ENCODE results near the gene TERF2IP.

The TERF2IP gene, protein sequence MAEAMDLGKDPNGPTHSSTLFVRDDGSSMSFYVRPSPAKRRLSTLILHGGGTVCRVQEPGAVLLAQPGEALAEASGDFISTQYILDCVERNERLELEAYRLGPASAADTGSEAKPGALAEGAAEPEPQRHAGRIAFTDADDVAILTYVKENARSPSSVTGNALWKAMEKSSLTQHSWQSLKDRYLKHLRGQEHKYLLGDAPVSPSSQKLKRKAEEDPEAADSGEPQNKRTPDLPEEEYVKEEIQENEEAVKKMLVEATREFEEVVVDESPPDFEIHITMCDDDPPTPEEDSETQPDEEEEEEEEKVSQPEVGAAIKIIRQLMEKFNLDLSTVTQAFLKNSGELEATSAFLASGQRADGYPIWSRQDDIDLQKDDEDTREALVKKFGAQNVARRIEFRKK

DNA sequence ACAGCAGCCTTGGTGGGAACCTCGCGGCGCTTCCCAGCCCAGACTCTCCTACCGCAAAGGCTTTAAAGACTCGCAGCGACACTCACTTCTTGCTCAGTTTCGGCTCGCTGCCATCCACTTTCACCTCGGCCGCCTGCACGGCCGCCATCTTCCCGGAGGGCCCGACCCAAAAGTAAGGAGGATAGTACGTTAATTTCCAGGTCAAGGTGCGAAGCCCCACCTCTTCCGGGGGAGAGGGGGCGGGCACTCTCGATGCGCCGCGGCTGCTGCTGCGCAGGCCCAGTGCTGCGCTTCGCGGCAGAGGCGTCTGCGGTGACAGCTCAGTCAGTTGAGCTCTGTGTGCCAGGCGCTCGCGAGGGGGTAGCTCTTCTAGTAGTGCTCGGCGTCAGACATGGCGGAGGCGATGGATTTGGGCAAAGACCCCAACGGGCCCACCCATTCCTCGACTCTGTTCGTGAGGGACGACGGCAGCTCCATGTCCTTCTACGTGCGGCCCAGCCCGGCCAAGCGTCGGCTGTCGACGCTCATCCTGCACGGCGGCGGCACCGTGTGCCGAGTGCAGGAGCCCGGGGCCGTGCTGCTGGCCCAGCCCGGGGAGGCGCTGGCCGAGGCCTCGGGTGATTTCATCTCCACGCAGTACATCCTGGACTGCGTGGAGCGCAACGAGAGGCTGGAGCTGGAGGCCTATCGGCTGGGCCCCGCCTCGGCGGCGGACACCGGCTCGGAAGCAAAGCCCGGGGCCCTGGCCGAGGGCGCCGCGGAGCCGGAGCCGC lies at the start of gene TERF2IP, which contains the start of gene KARS1:
Gene TERF2IP, plus strand, starts transcription at position 282 of the 773 bp plus-strand sequence. Its CDS starts 110 bp downstream, at position 392.
Gene KARS1, minus strand, starts transcription at position 174 of the 773 bp plus-strand sequence. Its CDS starts 26 bp downstream, at position 148.
- peak; percentile 77 to 92 for DNase-seq

DNA sequence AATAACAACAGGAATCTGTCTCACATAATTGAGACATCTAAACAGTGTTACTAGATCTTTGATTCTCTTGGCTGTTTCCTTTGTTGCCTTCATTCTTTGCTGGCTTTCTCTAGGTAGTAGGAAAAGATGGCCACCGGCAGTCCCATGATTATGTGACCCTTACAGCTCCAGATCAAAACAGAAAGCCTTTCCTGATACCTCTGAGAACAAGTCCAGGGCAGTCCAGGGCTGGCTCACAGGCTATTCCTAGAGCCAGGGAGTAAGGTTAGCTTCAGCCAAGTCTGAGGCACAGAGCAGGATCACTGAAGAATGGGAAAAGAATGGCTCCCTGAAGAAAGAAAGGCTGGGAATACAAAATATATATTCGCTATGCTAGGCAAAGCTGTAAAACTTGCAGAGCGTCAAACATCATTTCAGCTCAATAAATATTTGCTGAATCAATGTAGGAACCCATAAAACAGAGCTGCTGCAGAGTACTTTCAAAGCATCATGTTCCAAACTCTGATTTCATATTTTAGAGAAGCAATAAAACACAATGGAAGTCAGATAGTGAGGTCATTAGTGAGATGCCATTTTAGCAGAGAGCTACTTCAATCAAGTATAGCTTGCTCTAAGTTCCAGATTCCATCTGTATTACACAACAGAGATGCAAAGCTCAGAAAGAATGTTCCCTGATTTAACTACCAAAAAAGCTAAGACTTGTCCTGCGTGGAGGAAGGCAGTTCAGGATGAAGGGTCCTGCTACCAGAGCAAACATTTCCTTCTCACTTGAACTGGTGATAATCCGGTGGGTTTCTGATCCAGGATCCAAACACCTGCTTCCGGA lies 47.9 kb upstream of the TERF2IP start:
- no peak for DNase-seq

DNA sequence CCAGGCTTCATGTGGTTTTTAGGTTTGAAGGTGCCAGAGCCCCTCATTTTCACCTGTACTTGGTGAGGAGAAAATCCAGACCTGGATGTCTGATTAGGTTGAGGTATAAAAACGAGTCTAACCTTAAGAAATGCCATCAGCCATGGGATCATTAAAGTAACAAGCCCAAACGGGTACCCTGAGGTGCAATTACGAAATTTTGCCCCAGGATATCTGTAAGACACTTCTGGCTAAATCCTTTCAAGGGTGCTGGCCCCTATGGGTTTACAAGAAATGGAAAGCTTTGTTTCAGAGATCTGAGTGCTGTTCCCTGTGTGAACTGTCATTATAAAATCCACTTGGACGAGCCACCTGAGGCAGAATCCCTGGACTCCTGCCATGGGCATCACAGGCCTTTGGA lies 44.3 kb upstream of the TERF2IP start:
- DNase-seq: no peak

DNA sequence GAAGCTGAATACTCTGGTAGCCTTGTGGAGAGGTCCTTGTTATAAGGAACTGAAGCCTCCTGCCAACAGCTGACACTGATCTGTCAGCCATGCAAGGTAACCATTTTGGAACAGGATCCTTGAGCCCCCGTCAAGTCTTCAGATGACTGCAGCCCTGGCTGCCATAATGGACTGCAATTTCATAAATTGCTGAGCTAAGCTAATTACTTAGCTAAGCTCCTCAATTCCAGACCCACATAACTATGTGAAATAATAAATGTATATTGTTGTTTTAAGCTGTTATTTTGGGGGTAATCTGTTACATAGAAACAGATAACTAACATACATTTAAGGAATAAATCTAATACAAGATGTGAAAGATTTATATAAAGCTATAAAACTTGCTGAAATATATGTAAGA lies 41.1 kb upstream of the TERF2IP start:
- DNase-seq: no peak

DNA sequence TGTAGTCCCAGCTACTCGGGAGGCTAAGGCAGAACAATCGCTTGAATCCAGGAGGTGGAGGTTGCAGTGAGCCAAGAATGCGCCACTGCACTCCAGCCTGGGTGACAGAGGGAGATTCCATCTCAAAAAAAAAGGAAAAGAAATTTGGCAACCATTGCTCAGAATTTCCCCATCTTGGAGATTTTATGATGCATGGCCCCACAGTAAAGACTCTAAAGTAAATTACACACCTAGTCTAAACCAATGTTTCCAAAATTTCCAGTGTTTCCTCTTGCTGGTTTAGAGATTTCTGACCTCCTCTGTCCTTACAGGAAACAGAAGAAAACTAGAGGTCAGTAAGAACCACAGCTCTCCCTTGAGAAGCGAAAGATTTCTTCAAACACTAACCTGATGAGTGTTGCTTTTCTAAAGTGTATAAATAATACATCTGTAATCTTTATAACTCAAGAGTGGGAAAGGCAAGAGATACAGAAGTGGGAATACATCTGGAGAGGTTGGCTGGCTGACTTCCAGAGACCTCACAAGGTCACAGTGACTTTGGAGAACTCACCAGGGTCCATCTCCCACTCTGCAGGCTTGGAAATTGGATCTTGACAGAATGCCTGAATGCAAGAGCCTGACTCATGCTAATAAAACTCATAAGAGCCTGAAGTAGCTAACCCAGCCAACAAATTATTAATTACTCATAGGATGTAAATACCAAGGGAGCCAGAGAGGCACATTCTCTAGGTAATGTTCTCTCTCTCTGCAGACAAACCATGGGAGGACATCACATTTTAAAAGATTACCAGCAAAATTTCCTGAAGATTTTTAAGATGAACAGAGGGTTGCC lies 33.3 kb upstream of the TERF2IP start:
- no peak for DNase-seq

DNA sequence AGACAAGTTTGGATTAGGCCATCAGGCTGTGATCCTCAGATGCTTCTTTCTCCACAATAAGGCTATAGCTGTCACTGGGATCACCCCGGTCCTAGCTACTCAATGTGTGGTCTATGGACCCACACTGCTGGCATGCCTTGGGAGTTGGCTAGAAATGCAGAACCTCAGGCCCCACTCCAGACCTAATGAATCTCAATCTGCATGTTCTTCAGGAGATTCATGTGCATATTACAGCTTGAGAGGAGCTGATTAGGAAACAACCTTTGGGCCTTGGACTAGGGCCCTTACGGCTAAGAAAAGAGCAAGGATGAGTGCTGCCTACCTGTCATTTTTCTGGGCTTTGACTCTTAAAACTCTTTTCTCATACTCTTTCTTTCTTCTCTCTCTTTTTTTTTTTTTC lies 32.0 kb upstream of the TERF2IP start:
- DNase-seq: no peak

DNA sequence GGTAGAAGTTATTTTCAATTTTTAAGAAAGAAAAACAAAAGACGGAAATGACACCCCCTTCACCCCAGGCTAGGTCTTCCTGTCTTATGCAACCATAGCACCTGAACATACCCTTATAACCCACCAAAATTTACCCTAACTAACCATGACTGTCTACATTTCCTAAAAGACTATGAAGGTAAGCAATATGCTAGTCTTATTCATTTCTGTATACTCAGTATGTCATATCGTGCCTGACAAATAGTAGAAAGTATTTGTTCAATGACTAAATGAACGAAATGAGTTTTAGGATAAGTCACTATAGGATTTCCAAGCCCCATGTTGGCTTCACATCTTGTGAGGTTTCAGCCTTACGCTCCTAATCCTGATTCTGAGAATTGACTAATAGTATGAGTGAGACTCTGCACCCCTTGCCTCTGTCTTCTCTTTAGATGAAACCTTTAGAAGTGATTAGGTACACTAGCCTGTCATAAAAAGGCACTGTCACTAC lies 31.0 kb upstream of the TERF2IP start:
- DNase-seq: no peak

DNA sequence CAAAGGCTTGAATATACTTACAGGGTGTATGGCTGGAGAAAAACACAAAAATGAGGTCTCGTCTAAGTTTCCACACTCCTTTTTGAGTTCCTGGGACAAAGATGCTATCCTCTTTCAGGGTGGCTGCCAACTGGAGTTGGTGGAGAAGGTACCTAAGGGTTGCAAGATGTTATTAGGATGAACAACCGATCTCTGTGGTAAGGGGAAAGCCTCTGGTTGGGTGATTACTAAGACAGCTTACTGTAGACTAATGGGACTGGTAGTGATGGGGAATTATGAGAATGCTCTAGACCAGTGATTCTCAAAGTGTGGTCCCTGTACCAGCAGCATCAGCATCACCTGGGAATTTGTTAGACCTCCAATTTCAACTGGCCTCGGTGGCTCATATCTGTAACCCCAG lies 30.5 kb upstream of the TERF2IP start:
- no peak for DNase-seq

DNA sequence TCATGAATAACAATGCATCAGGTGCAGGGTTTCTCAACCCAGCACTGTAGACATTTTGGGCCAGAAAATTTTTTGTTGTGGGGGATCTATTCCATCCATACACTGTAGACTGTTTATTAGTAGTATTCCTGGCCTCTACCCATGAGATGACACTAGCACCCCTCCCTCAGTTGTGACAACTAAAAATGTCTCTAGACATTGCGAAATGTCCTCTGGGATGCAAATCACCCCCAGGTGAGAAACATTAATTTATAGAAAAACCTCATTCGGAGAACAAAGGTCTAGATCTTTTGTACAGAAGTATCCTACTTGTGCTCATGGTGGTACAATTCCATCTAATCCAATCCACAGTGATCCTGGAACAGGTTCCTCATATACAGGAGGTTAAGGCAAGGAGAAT lies 28.8 kb upstream of the TERF2IP start:
- DNase-seq: no peak

DNA sequence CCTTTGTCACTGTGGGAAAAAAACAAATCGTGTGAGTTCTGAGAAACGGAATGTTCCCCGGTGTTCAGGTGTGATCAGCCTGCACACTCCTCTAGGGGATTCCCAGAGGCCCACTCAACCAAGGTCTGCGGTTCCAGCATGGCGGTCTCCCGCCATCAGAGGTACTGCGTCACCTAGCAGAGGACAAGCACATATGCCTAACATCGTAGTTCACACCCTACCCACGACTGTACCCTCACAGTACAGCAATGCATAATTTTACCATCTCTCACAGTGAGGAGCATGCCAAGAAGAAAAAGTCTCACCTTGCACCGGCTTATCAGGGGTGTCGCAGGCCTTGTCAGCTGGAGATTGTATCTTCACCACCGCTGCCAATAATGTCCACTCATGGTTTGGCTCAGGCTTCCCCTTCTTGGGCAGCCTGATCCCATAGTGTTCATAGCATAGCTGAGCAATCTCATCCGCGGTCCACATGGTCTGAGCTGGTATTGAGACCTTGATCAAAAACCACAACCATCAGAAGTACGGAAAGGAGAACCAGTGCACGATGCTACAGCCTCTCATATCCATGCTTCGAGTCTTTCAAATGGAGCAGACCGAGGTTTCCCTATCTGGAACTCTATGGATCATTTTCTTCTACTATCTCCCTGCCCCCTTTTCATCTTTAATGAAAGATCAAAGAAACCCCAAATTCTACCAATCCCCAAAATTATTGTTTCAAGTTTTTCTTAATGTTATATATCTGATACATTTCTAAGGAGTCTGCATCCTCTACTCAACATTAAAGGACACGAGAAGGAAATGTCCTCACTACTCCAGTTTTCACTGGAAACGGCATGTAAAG lies 27.0 kb upstream of the TERF2IP start:
- DNase-seq: no peak

DNA sequence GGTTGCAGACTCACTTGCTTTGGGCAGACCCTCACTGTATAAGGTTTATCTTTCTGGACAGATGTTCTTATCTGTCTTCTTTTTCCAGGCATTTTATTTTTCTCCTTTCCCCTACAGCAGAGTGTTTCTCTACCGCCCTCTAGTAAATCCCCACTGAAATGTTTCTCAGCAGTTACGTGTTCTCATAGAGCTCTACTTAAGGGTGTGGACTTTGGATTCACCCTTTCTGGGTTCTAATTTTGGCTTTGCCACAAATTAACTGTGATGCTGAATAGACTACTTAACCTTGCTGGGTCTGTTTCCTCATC lies 26.4 kb upstream of the TERF2IP start:
- peak in 1 of 2 experiments; percentile 12 for DNase-seq

DNA sequence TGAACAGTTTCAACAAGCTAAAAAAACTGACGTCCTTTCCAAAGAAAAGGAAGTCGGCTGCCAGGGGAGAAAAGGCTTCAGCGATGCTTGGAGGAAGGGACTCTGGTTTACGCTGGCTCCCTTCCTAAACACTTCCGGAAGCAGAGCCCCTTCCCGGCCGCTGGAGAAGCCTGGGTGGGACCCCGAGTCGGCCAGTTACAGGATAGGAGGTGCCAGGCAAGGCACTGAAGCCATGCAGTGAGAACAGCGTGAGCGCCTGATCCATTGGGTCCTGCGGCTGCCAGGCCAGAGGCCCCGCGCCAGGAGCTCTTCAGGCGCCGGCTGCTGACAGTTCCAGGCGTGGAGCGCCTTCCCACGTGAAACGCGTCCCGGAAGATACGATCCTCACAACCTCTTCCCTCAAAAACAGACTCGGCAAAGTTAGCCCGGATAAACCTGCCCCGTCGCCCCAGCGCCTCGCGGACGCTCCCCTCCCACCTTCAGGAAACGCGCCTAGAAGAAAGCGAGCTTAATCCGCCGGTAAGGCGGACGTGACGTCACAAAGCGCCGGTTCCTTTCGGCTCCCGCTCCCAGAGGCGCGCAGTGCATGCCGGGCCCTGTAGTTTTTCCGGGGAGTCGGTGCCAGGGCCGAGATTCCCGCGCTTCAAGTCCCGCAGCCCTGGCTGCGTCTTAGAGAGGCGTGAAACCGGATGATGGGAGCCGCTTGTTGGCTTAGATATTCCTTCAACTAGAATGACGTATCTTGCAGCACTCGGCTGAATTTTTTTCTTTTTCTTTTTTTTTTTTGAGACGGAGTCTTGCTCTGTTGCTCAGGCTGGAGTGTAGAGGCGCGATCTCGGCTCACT lies 24.6 kb upstream of the TERF2IP start, which contains the start of gene ADAT1:
Gene ADAT1, minus strand, starts transcription at position 521 of the 845 bp plus-strand sequence. CDS start 2,482 bp downstream, outside the sequence.
- DNase-seq: peak; percentile 90 to 97

DNA sequence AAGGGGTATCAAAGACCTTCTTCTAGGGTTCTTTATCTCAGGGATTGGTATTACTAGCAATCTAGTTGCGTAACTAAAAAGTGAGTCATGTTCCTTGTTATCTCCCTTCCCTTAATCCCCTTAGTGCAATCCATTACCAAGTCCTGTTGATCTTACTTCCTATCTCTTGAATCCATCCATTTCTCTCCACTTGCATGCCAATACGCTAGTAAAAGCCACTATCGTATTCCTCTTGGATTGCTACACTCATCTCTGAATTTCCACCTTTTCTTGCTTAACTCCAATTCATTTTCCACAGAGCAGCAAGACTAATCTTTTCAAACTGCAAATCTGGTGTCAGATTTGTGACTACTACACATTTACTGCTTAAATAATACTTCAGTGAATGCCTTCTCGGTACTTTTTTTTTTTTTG lies 22.6 kb upstream of the TERF2IP start:
- no peak for DNase-seq

DNA sequence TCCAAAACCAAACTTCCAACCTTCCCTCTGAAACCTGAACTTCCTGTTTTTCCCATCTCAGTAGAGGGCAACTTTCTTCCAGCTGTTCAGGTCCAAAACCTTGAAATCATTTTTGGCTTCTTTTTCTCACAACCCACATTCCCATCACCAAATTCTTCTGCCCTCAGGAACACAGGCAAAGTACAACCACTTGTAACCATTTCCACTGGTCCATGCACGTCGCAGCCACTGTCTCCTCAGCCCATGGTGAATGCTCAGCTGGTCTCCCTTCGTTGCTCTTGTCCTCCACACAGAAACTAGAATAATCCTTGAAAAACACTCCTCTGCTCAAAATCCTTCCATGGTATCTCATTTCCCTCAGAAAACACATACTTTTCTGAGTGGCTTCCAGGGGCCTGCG lies 20.8 kb upstream of the TERF2IP start:
- no peak for DNase-seq

DNA sequence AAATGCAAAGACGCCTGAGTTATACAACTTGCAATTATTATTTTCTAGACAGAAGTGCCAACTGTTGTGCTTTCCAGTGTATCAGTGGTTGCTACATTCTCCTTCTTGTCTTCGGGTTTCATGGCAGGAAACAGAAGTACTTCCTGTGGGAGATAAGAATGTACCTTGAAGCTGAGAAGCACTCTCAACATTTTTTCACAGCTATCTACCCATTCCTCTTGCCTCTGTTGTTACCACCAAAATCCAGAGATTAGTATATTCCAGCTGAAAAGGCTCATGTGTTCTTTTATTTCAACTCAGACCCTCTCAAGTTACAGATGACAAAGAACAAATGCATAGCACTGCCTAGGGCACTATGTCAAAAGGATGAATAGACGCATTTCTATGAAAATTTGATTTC lies 19.7 kb upstream of the TERF2IP start:
- DNase-seq: no peak

DNA sequence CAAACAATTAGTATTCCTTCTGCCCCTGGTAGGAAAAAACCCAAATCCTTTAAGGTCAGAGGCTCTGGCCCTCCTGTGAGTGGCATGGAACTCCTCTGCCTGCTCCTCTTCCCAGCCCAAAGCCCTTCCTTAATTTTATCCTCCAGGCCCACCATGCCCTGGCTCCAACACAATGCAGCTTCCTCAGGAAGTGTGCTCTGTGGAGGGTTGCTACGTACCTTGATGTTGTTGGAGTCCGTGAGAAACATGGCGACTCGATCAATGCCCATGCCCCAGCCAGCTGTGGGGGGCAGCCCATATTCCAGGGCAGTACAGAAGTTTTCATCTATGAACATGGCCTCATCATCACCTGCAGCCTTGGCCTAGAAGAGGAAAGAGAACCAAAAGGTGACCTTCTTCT lies 19.2 kb upstream of the TERF2IP start:
- DNase-seq: no peak

DNA sequence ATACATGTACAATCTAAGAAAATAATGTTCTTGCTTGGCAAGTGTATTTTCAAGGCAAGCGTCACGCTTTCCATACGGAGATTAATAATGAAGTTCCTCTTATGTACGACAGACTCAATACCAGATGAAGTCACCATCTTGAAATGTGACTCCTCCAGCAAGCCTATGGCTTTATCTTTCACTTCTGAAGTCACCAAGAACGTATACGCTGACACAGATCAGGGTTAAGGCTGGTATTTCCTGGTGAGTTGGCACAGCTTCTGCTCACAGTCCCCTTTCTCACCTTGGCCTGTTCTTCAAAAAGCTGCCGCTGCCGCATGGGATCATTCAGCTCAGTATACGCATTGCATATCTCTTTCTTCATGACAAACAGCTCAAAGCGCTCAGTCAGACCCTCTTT lies 18.4 kb upstream of the TERF2IP start:
- DNase-seq: no peak

DNA sequence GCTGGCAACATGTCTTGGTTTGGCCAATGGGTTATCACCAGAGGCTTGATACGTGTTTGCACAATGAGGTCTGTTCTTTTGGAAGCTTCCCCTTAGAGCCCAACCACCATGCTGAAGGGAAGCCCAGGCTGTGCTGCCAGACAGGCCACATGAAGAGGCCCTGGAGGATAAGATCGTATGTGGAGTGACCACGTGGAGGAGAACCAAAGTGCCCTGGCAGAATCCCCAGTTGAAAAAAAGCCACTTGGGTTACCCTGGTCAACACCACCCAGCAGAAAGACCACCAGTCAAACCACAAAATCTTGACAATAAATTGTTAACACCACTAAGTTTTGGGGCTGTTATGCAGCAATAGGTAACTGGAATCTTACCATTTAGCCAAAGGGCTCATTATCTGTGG lies 17.5 kb upstream of the TERF2IP start:
- no peak for DNase-seq

DNA sequence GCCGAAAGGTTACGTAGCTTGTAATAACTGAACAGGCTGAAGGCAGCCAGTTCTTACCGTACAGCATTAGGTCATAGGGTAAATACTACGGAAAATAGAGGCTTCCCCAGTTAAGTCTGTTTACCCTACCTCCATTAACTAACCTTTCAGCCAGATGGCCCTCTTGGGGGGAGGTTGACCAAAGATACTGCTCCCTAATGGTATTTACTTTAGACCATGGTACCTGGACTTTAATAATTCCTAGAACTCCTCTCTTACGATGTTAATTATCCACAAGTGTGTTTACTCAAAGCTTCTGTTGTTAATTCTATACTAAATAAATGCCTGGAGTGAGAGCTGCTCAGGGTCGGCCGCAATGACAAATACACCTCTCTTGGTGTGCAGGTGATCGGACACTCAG lies 14.7 kb upstream of the TERF2IP start:
- DNase-seq: peak in 1 of 2 experiments; percentile 25

DNA sequence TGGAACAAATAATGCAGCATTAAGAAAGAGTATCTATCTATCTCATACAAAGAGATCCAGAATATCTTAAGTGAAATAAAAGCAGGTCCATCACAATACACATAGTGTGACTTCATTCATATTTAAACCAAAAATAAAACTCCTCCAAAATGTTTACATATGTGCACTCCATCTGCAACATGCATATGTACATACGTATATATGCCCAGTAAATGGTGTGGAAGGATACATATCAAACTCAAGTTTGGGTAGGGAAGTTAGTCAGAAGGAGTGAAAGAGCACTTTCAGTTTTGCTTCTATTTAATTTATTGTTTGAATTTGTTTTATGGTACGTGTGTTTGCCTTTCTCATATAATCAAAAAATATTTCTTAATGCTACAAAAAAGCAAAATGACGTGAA lies 12.5 kb upstream of the TERF2IP start:
- DNase-seq: no peak

All from NCI-H2081 (cell line).